SK-N-SH (cell line): ENCODE measurements around the gene TIMM17A. TPM values are rescaled to one million over a fixed set of nuclear protein-coding genes. Genes with fewer than 3 reads are reported as not detected.

Experiments
- CTCF ChIA-PET: fragments of 300-600, 350-600 bp; formaldehyde crosslinking; extraction: SDS; loops from one replicate; lab custom pipeline; 2021; lab: Yijun Ruan, JAX
- POLR2A ChIA-PET: fragments of 350-600 bp; sonication (Branson Sonifier 250); formaldehyde crosslinking; extraction: SDS; loops from one replicate; lab custom pipeline; 2020; ENCODE audit warnings: antibody characterized with exemption, inconsistent platforms; lab: Yijun Ruan, JAX
- DNase-seq: peaks from one replicate; pipeline ENCODE4 v3.0.0; 2012
- H2AFZ ChIP-seq: fragments of 200-600 bp; sonication (generic); 2 replicates; pipeline ENCODE4 v1.8.1; 2016; ENCODE audit warnings: antibody characterized with exemption, mild to moderate bottlenecking, low read depth
- H3F3A ChIP-seq: fragments of 200-600 bp; sonication (generic); replicated peaks from 2 replicates; pipeline ENCODE3; 2016; ENCODE audit warnings: antibody characterized with exemption, mild to moderate bottlenecking; ENCODE audit not compliant: insufficient read depth
- H3K27ac ChIP-seq, 2 experiments: fragments of 200-500 bp in 1 of 2; fragments of 200-600 bp in 1 of 2; sonication (Bioruptor generic) in 1 of 2; sonication (generic), shearing (Covaris generic) in 1 of 2; 2 replicates each; pipeline versions ENCODE4 v1.5.1 to v1.6.1; 2014 to 2016; ENCODE audit warnings: low read depth in 2 of 2, inconsistent platforms in 1 of 2, low read length in 1 of 2, mild to moderate bottlenecking in 1 of 2, mixed read lengths in 1 of 2
- H3K27me3 ChIP-seq: fragments of 200-600 bp; sonication (generic), shearing (Covaris generic); 2 replicates; pipeline ENCODE4 v1.6.1; 2016; ENCODE audit warnings: mixed run types; ENCODE audit not compliant: insufficient read depth
- H3K36me3 ChIP-seq, 2 experiments: fragments of 200-500 bp in 1 of 2; fragments of 200-600 bp in 1 of 2; sonication (Bioruptor generic) in 1 of 2; sonication (generic) in 1 of 2; replicated peaks in 1 of 2; 2 replicates each; pipeline versions ENCODE3 to v1.5.1; 2014 to 2016; ENCODE audit warnings: low read length in 1 of 2, mild to moderate bottlenecking in 1 of 2; ENCODE audit not compliant: insufficient read depth in 2 of 2, control insufficient read depth in 1 of 2
- H3K4me1 ChIP-seq, 2 experiments: fragments of 200-500 bp in 1 of 2; fragments of 200-600 bp in 1 of 2; sonication (Bioruptor generic) in 1 of 2; sonication (generic), shearing (Covaris generic) in 1 of 2; 2 replicates each; pipeline versions ENCODE4 v1.5.1 to v1.6.1; 2014 to 2016; ENCODE audit warnings: low read depth in 1 of 2, low read length in 1 of 2, mixed run types in 1 of 2; ENCODE audit not compliant: insufficient read depth in 2 of 2, control insufficient read depth in 1 of 2
- H3K4me2 ChIP-seq: fragments of 200-600 bp; sonication (generic), shearing (Covaris generic); 2 replicates; pipeline ENCODE4 v1.6.1; 2017; ENCODE audit warnings: mixed run types
- H3K4me3 ChIP-seq, 2 experiments: fragments of 200-500 bp in 1 of 2; fragments of 200-600 bp in 1 of 2; sonication (Bioruptor generic) in 1 of 2; sonication (generic), shearing (Covaris generic) in 1 of 2; 2 replicates each; pipeline versions ENCODE4 v1.5.1 to v1.8.1; 2014 to 2016; ENCODE audit warnings: low read depth in 2 of 2, inconsistent platforms in 1 of 2, low read length in 1 of 2, mild to moderate bottlenecking in 1 of 2, mixed read lengths in 1 of 2, moderate library complexity in 1 of 2
- H3K79me2 ChIP-seq: fragments of 200-600 bp; sonication (generic); 2 replicates; pipeline ENCODE4 v1.8.1; 2017; ENCODE audit warnings: mild to moderate bottlenecking; ENCODE audit not compliant: insufficient read depth
- H3K9ac ChIP-seq: fragments of 200-600 bp; sonication (generic); 2 replicates; pipeline ENCODE4 v1.6.1; 2017; ENCODE audit warnings: mixed run types
- H3K9me2 ChIP-seq: fragments of 200-600 bp; sonication (generic); 2 replicates; pipeline ENCODE4 v1.6.1; 2017; ENCODE audit warnings: mixed run types
- H3K9me3 ChIP-seq: fragments of 200-600 bp; sonication (generic); 2 replicates; pipeline ENCODE4 v1.6.1; 2017; ENCODE audit warnings: mixed run types, mild to moderate bottlenecking, moderate library complexity
- H4K20me1 ChIP-seq: fragments of 200-600 bp; sonication (generic); 2 replicates; pipeline ENCODE4 v1.6.1; 2017; ENCODE audit warnings: mild to moderate bottlenecking, mixed run types; ENCODE audit not compliant: insufficient read depth
- CHD2 ChIP-seq: fragments of 150-350 bp; IDR thresholded peaks from 2 replicates; pipeline ENCODE4 v1.6.1; 2018; ENCODE audit warnings: low read length; ENCODE audit not compliant: partially characterized antibody
- CTCF ChIP-seq: fragments of 200-600 bp; sonication (generic); IDR thresholded peaks from 2 replicates; pipeline ENCODE4 v1.6.1; 2017; ENCODE audit warnings: antibody characterized with exemption, mild to moderate bottlenecking, moderate library complexity
- ELF1 ChIP-seq: IDR thresholded peaks from 2 replicates; pipeline ENCODE4 v1.4.0; 2012
- EP300 ChIP-seq, 2 experiments: IDR thresholded peaks; 2 replicates each; pipeline versions ENCODE4 v1.4.0 to v1.6.1; 2012; ENCODE audit warnings: borderline replicate concordance in 1 of 2, low read depth in 1 of 2, low read length in 1 of 2
- FOXJ3 ChIP-seq: sonication (generic); formaldehyde crosslinking; IDR thresholded peaks from 2 replicates; pipeline ENCODE4 v1.5.1; 2020; ENCODE audit warnings: mild to moderate bottlenecking, missing genetic modification reagents
- GABPA ChIP-seq: IDR thresholded peaks from 2 replicates; pipeline ENCODE4 v1.4.0; 2012; ENCODE audit warnings: low read depth, mild to moderate bottlenecking
- GATA2 ChIP-seq: sonication (generic); formaldehyde crosslinking; IDR thresholded peaks from 2 replicates; pipeline ENCODE4 v1.5.0; 2020; ENCODE audit warnings: mild to moderate bottlenecking, missing genetic modification reagents
- JUND ChIP-seq: IDR thresholded peaks from 2 replicates; pipeline ENCODE4 v1.4.0; 2012
- NFIC ChIP-seq: IDR thresholded peaks from 2 replicates; pipeline ENCODE4 v1.4.0; 2012; ENCODE audit warnings: borderline replicate concordance
- NRF1 ChIP-seq: IDR thresholded peaks from 2 replicates; pipeline ENCODE4 v1.6.1; 2012; ENCODE audit warnings: low read depth, mild to moderate bottlenecking, low read length
- RAD21 ChIP-seq: IDR thresholded peaks from 2 replicates; pipeline ENCODE4 v1.6.1; 2012; ENCODE audit warnings: mild to moderate bottlenecking, low read length
- SIN3A ChIP-seq: IDR thresholded peaks from 2 replicates; pipeline ENCODE4 v1.6.1; 2012; ENCODE audit warnings: low read depth, mild to moderate bottlenecking, low read length, moderate library complexity, borderline replicate concordance
- SMC3 ChIP-seq: IDR thresholded peaks from 2 replicates; pipeline ENCODE4 v1.6.1; 2012; ENCODE audit warnings: low read depth, low read length, improper control_type of control experiment
- TCF12 ChIP-seq: IDR thresholded peaks from 2 replicates; pipeline ENCODE4 v1.4.0; 2012
- ZBTB33 ChIP-seq: IDR thresholded peaks from 2 replicates; pipeline ENCODE4 v1.4.0; 2012; ENCODE audit warnings: low read depth, borderline replicate concordance
- WGBS: methylation state at CpG from one replicate; pipeline ENCODE4 v1.1.6; 2017; ENCODE audit warnings: low lambda C conversion rate; 5-methylcytosine and 5-hydroxymethylcytosine counted together
- polyA plus RNA-seq, 3 experiments: library from polyadenylated mRNA; depleted of rRNA; stranded (reverse); fragments of >200 nt; gene quantifications; 2 replicates each; pipeline ENCODE4 v1.2.3, GENCODE V29; 2012
- TF ChIP-seq, protein P1 (sequence below): IDR thresholded peaks from 2 replicates; pipeline ENCODE4 v1.4.0; 2012; ENCODE audit warnings: low read depth
- TF ChIP-seq, protein P2 (sequence below): IDR thresholded peaks from 2 replicates; pipeline ENCODE4; 2012
- TF ChIP-seq, protein P3 (sequence below): fragments of 150-350 bp; IDR thresholded peaks from 2 replicates; pipeline ENCODE4 v1.6.1; 2016; ENCODE audit warnings: mild to moderate bottlenecking, low read depth, low read length

TIMM17A gene
- polyA plus RNA-seq, 1 of the 3 experiments (the other 2 are of a cell fraction), result 33.6 TPM

GRCh38 chr1:201964261-201964660 is 9.0 kb downstream of the TIMM17A start:
- ChIA-PET POLR2A (interaction anchor here (1.4 kb wide), 1 partner anchor 9 kb away, joined by 3 read pairs; the partner anchor contains the start of gene TIMM17A), CTCF (interaction anchor here (0.8 to 7.5 kb wide), 6 partner anchors 9 to 87 kb away, joined by 3 to 88 read pairs (median 6); no protein-coding TSS in a partner anchor)
- Histone ChIP-seq H3K9me3 (no peaks in the 10 kb centered on the region), H4K20me1 (no peaks in the 10 kb centered on the region), H3K27ac (no peak overlapping the region), H3K36me3 (peaks cover 57 to 85% of the 10 kb centered on the region in 2 experiments), H3K79me2 (peaks cover 46% of the 10 kb centered on the region), H3K4me3 (no peak overlapping the region), H3K4me2 (no peak overlapping the region), H3K4me1 (no peaks in the 10 kb centered on the region), H3K9ac (no peak overlapping the region), H2AFZ (no peak overlapping the region), H3F3A (peaks cover 65% of the 10 kb centered on the region), H3K9me2 (no peaks in the 10 kb centered on the region), H3K27me3 (no peaks in the 10 kb centered on the region)
- 94% methylated on average over 1 of the region's 1 CpG for WGBS
- no peak for TF ChIP-seq ZBTB33
- TF ChIP-seq TCF12, result peak; percentile 24; the same call in 1 of the 2 replicates
- no peak for DNase-seq

- H4K20me1 ChIP-seq, result no peaks in the 10 kb centered on the region
- H3K9me2 ChIP-seq, result no peaks in the 10 kb centered on the region
- ChIA-PET CTCF (interaction anchor here (1.0 to 7.5 kb wide), 4 partner anchors 68 to 436 kb away, joined by 3 to 88 read pairs (median 5); no protein-coding TSS in a partner anchor), POLR2A (no interaction called here)
- WGBS, result 97% methylated on average over 5 of the region's 5 CpGs
- no peak overlapping the region for H2AFZ ChIP-seq
- H3F3A ChIP-seq, result peaks cover 70% of the 10 kb centered on the region
- no peak for TF ChIP-seq ZBTB33
- TF ChIP-seq EP300 (IDR thresholded peaks at IDR 0.05; ENCODE audit: borderline replicate concordance in 1 of 2, low read depth in 1 of 2, low read length in 1 of 2), result no peak
- TF ChIP-seq, protein P1, sequence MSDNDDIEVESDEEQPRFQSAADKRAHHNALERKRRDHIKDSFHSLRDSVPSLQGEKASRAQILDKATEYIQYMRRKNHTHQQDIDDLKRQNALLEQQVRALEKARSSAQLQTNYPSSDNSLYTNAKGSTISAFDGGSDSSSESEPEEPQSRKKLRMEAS, result no peak
- no peak for TF ChIP-seq RAD21
- TF ChIP-seq JUND, result no peak
- no peak for TF ChIP-seq SIN3A
- no peak for TF ChIP-seq GATA2 (CRISPR knock-in tag)
- TF ChIP-seq, protein P2, sequence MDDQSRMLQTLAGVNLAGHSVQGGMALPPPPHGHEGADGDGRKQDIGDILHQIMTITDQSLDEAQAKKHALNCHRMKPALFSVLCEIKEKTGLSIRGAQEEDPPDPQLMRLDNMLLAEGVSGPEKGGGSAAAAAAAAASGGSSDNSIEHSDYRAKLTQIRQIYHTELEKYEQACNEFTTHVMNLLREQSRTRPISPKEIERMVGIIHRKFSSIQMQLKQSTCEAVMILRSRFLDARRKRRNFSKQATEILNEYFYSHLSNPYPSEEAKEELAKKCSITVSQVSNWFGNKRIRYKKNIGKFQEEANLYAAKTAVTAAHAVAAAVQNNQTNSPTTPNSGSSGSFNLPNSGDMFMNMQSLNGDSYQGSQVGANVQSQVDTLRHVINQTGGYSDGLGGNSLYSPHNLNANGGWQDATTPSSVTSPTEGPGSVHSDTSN, result no peak
- TF ChIP-seq NFIC, result no peak
- TF ChIP-seq GABPA, result no peak
- no peak for TF ChIP-seq CTCF
- no peak for TF ChIP-seq SMC3
- no peak for TF ChIP-seq ELF1
- no peak for TF ChIP-seq CHD2
- TF ChIP-seq, protein P3, sequence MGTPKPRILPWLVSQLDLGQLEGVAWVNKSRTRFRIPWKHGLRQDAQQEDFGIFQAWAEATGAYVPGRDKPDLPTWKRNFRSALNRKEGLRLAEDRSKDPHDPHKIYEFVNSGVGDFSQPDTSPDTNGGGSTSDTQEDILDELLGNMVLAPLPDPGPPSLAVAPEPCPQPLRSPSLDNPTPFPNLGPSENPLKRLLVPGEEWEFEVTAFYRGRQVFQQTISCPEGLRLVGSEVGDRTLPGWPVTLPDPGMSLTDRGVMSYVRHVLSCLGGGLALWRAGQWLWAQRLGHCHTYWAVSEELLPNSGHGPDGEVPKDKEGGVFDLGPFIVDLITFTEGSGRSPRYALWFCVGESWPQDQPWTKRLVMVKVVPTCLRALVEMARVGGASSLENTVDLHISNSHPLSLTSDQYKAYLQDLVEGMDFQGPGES, result no peak
- TF ChIP-seq NRF1, result no peak
- TF ChIP-seq FOXJ3, result no peak
- no peak overlapping the region for H3K9ac ChIP-seq
- no peak for DNase-seq
- no peak overlapping the region for H3K4me2 ChIP-seq
- H3K36me3 ChIP-seq, result peaks cover 68 to 88% of the 10 kb centered on the region in 2 experiments
- H3K4me1 ChIP-seq, result no peaks in the 10 kb centered on the region; a peak in 1 of 4 replicates
- H3K9me3 ChIP-seq, result no peaks in the 10 kb centered on the region
- H3K79me2 ChIP-seq, result peaks cover 29% of the 10 kb centered on the region; the same call in 1 of the 2 replicates
- H3K27me3 ChIP-seq, result no peaks in the 10 kb centered on the region
- no peak overlapping the region for H3K27ac ChIP-seq
- no peak overlapping the region for H3K4me3 ChIP-seq
Measured at GRCh38 chr1:201966171-201966570, 10.9 kb downstream of the TIMM17A start.
